GM13977 (cell line): ENCODE measurements around the gene TBC1D10A.

ENCODE experiments used
- DNase-seq: peaks from one replicate; pipeline ENCODE4 v3.0.0; 2012; ENCODE audit warnings: low spot score
- CTCF ChIP-seq: IDR thresholded peaks from 2 replicates; pipeline ENCODE4 v1.5.1; 2012; ENCODE audit warnings: mild to moderate bottlenecking, control low read depth; ENCODE audit not compliant: insufficient read depth; ENCODE audit errors: extremely low read depth, missing control alignments
- in situ Hi-C: fragments of 300-500 bp; cut with MboI; formaldehyde crosslinking; loops from one replicate; pipeline ENCODE4 v1.12.0; 2022; ENCODE audit warnings: low sequenced_read_pairs, low pct_unique_long_range_greater_than_20kb, mixed read lengths, inconsistent platforms; ENCODE audit not compliant: unreplicated experiment

Gene TBC1D10A

DNA sequence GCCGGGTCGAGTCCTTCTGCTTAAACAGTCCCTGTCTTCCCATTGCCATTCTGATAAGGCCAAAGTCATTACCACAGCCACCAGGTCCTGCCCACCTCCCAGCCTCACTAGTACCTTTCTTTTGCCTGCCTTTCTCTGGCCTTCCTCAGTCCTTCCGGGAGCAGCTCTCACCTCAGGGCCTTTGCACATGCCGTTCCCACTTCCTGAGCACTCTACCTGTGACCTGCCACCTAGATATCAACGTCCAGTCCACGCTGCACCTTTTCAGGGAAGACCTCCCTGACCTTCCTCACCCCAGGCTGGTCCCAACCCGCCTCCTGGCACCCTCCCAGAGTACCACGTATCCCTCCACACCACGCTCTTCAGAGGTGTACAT lies 52.3 kb downstream of the TBC1D10A start:
- no peak for TF ChIP-seq CTCF
- in situ Hi-C loops, result no loop called here

DNA sequence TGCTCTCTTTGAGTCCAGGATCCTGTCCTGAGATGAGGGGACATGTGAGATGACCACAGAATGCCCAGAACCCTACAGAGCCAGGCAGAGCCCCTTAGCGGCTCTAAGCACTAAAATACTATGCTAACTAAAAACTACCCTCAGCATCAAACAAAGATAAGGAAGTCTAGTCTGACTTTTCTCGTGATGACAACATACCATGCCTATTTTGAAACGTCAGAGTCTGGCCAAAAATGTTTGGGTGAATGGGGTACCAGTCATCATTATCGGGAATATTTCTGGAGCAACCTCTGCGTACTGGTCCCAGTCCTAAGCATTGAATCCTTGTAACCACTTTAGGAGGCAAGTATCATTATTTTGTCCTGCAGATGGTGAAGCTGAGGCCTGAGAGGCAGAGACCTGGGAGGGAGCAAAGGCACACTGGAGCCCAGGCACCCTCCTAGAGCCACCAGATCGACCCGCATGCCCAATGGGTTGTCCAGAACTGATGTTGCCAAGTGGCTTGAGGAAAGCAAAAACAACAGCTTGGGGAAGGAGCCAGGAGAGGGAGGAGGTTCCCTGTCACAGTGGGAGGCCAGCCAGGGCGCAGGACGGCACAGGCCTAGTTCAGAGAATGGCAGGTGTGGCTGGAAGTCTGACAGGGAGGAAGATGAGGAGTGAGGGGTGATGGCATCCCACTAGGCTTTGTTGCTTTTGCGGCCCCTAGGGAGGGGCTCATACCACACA lies 52.9 kb downstream of the TBC1D10A start:
- TF ChIP-seq CTCF, result no peak
- no peak for DNase-seq
- in situ Hi-C loops, result no loop called here

More for the DNA sequence above, 52.3 kb downstream of the TBC1D10A start:
- no peak for DNase-seq

- in situ Hi-C loops, result no loop called here
- TF ChIP-seq CTCF, result no peak
- DNase-seq, result no peak
Measured at GRCh38 chr22:30272781-30273601, 53.8 kb downstream of the TBC1D10A start.

- in situ Hi-C loops, result no loop called here
- TF ChIP-seq CTCF, result no peak
- DNase-seq, result no peak
Measured at GRCh38 chr22:30270832-30271231, 55.9 kb downstream of the TBC1D10A start.

GRCh38 chr22:30268331-30268730 lies 58.4 kb downstream of the TBC1D10A start:
- in situ Hi-C loops, result loop anchor here (10.0 kb wide), 1 partner anchor 164 kb away; no protein-coding TSS in a partner anchor
- TF ChIP-seq CTCF, result no peak
- no peak for DNase-seq

GRCh38 chr22:30267382-30268302 lies 59.1 kb downstream of the TBC1D10A start:
- DNase-seq, result no peak
- in situ Hi-C loops, result loop anchor here (10.0 kb wide), 1 partner anchor 163 kb away; no protein-coding TSS in a partner anchor
- TF ChIP-seq CTCF, result no peak
